Femur (tissue), 1 donor: ENCODE results near the gene RPS27A.
A peak's percentile ranks its signal among the peaks of the same experiment; 100 is the strongest.
"Not testable (repeated sequence)": the region's sequence is repeated elsewhere in the genome, so short reads cannot be mapped to it uniquely, and the experiment has no call there.

ENCODE experiments used
- DNase-seq: peaks from one replicate; pipeline ENCODE4 v3.0.0-alpha.2; 2017

The RPS27A gene

GRCh38 chr2:55232084-55232862 is at the start of gene RPS27A, which contains the start of gene CLHC1:
Gene RPS27A (plus strand): TSS chr2:55232688. CDS start chr2:55232825, 137 bp downstream.
Gene CLHC1 (minus strand): TSS chr2:55232293. CDS start chr2:55222411, 9,882 bp downstream.
- DNase-seq, result peak; percentile 95

GRCh38 chr2:55186837-55187236 is 45.7 kb upstream of the RPS27A start:
- not testable (repeated sequence) for DNase-seq

- not testable (repeated sequence) for DNase-seq
Measured at GRCh38 chr2:55191888-55192287, 40.6 kb upstream of the RPS27A start.

GRCh38 chr2:55196526-55196925 is 36.0 kb upstream of the RPS27A start:
- DNase-seq, result no peak

GRCh38 chr2:55200416-55200815 is 32.1 kb upstream of the RPS27A start:
- DNase-seq, result no peak

GRCh38 chr2:55204536-55204935 is 28.0 kb upstream of the RPS27A start:
- no peak for DNase-seq

GRCh38 chr2:55204950-55205349 is 27.5 kb upstream of the RPS27A start:
- no peak for DNase-seq

- no peak for DNase-seq
Measured at GRCh38 chr2:55213822-55214221, 18.7 kb upstream of the RPS27A start.

GRCh38 chr2:55223958-55224760 is 8.3 kb upstream of the RPS27A start:
- no peak for DNase-seq

GRCh38 chr2:55224761-55225261 is 7.7 kb upstream of the RPS27A start:
- DNase-seq, result no peak

- no peak for DNase-seq
Measured at GRCh38 chr2:55225481-55226020, 6.9 kb upstream of the RPS27A start.

GRCh38 chr2:55227437-55228225 is 4.9 kb upstream of the RPS27A start:
- DNase-seq, result not testable (repeated sequence)

GRCh38 chr2:55228226-55228563 is 4.3 kb upstream of the RPS27A start:
- no peak for DNase-seq

GRCh38 chr2:55229221-55229620 is 3.3 kb upstream of the RPS27A start:
- no peak for DNase-seq

GRCh38 chr2:55230551-55230950 is 1.9 kb upstream of the RPS27A start:
- no peak for DNase-seq

- no peak for DNase-seq
Measured at GRCh38 chr2:55231546-55232083, 873 bp upstream of the RPS27A start.

- DNase-seq, result peak; percentile 59
Measured at GRCh38 chr2:55232863-55233657, 572 bp downstream of the RPS27A start.

GRCh38 chr2:55233658-55233940 is 1.1 kb downstream of the RPS27A start:
- no peak for DNase-seq

GRCh38 chr2:55235724-55236538 is 3.4 kb downstream of the RPS27A start:
- no peak for DNase-seq

- no peak for DNase-seq
Measured at GRCh38 chr2:55236992-55237543, 4.6 kb downstream of the RPS27A start.
